Fibroblast of the aortic adventitia (primary cell): ENCODE results near the gene ZSCAN31. TPM values are rescaled to one million over a fixed set of nuclear protein-coding genes. Genes with fewer than 3 reads are reported as not detected.
"Not testable (repeated sequence)": the region's sequence is repeated elsewhere in the genome, so short reads cannot be mapped to it uniquely, and the experiment has no call there.

Source experiments
- DNase-seq: peaks from one replicate; pipeline ENCODE4 v3.0.0-alpha.2; 2010; ENCODE audit warnings: low read depth
- H3K4me3 ChIP-seq: 2 replicates; pipeline ENCODE4 v1.5.1; 2011; ENCODE audit warnings: low read depth, mild to moderate bottlenecking, control low read depth, low read length, moderate library complexity
- CTCF ChIP-seq: IDR thresholded peaks from 2 replicates; pipeline ENCODE4 v1.5.1; 2011; ENCODE audit warnings: mild to moderate bottlenecking, low read length, control low read depth, inconsistent platforms; ENCODE audit not compliant: insufficient read depth
- total RNA-seq: library from RNA; depleted of rRNA; stranded (reverse); fragments of >200 nt; gene quantifications from 2 replicates; pipeline ENCODE4 v1.2.3, GENCODE V29; 2012; ENCODE audit warnings: low replicate concordance

ZSCAN31 gene
- total RNA-seq, 1 donor = 13.9 TPM

- no peak for DNase-seq
- no peak for TF ChIP-seq CTCF
- no peak overlapping the region for H3K4me3 ChIP-seq
Measured at GRCh38 chr6:28322661-28323060, 13.3 kb downstream of the ZSCAN31 start.

- H3K4me3 ChIP-seq, DNase-seq: not testable (repeated sequence)
Measured at GRCh38 chr6:28317866-28318265, 18.1 kb downstream of the ZSCAN31 start.

GRCh38 chr6:28315628-28316027 is 20.3 kb downstream of the ZSCAN31 start:
- H3K4me3 ChIP-seq = no peak overlapping the region
- TF ChIP-seq CTCF = no peak
- DNase-seq = no peak

GRCh38 chr6:28312939-28313338 is 23.0 kb downstream of the ZSCAN31 start:
- no peak for TF ChIP-seq CTCF
- DNase-seq = no peak
- H3K4me3 ChIP-seq = no peak overlapping the region

GRCh38 chr6:28311139-28311823 is 24.7 kb downstream of the ZSCAN31 start:
- H3K4me3 ChIP-seq = no peak overlapping the region
- no peak for TF ChIP-seq CTCF
- DNase-seq = no peak

- not testable (repeated sequence) for H3K4me3 ChIP-seq, DNase-seq
Measured at GRCh38 chr6:28306363-28306762, 29.6 kb downstream of the ZSCAN31 start.

- no peak for TF ChIP-seq CTCF
- DNase-seq = no peak
- H3K4me3 ChIP-seq = no peak overlapping the region
Measured at GRCh38 chr6:28303570-28303969, 32.4 kb downstream of the ZSCAN31 start.

GRCh38 chr6:28296520-28297060 is 39.4 kb downstream of the ZSCAN31 start:
- no peak for TF ChIP-seq CTCF
- no peak for DNase-seq
- H3K4me3 ChIP-seq = no peak overlapping the region
